Measurements from ENCODE around the gene FMN2. TPM values are rescaled to one million over a fixed set of nuclear protein-coding genes. Genes with fewer than 3 reads are reported as not detected.
A peak's percentile ranks its signal among the peaks of the same experiment; 100 is the strongest.

FMN2 gene
- total RNA-seq, 1 donor: 35.0 TPM

DNA sequence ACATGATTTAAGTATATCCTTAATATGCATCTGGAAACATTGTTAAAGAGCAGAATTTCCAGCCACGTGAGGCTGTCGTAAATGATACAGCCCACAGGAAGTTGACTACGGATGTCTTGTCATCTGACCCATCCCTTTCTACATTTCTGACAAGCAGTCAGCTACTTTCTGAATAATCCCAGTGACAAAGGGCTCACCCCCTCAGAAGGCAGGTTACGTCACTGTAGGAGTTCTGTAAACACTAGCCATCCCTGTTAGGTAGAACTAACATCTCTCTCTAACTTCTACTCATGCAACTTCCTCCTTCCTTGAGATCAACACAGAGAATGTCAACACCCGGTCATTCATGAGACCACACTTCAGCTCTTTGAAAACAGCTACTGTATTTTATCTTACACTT lies 261.1 kb downstream of the FMN2 start:
- TF ChIP-seq, protein P1, sequence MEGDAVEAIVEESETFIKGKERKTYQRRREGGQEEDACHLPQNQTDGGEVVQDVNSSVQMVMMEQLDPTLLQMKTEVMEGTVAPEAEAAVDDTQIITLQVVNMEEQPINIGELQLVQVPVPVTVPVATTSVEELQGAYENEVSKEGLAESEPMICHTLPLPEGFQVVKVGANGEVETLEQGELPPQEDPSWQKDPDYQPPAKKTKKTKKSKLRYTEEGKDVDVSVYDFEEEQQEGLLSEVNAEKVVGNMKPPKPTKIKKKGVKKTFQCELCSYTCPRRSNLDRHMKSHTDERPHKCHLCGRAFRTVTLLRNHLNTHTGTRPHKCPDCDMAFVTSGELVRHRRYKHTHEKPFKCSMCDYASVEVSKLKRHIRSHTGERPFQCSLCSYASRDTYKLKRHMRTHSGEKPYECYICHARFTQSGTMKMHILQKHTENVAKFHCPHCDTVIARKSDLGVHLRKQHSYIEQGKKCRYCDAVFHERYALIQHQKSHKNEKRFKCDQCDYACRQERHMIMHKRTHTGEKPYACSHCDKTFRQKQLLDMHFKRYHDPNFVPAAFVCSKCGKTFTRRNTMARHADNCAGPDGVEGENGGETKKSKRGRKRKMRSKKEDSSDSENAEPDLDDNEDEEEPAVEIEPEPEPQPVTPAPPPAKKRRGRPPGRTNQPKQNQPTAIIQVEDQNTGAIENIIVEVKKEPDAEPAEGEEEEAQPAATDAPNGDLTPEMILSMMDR (IDR thresholded peaks at IDR 0.05; ENCODE audit: insufficient read depth, low read depth, low read length): no peak
- H3K4me3 ChIP-seq (ENCODE audit: low read depth, low read length): no peak overlapping the region
- DNase-seq (ENCODE audit: low read depth): peak; percentile 71

DNA sequence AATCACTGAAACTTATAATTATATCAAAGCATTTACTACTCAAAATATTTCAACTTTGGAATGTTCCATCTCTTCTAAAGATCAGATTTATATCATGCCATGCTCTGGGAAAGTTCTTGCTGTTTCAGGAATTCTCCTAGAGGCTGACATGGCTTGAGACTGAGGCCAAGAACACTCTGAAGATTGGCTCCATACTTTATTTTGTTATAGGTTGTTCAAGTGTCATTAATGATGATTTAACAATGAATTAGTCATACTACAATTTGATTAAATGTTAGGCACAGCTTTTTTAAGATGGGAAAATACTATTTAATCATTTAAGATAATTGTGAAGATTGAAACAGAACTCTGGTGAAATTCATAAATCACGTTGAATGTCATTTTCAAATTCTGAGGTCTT lies 264.9 kb downstream of the FMN2 start:
- H3K4me3 ChIP-seq (ENCODE audit: low read depth, low read length): no peak overlapping the region
- TF ChIP-seq, protein P1 (IDR thresholded peaks at IDR 0.05; ENCODE audit: insufficient read depth, low read depth, low read length): no peak
- DNase-seq (ENCODE audit: low read depth): no peak

DNA sequence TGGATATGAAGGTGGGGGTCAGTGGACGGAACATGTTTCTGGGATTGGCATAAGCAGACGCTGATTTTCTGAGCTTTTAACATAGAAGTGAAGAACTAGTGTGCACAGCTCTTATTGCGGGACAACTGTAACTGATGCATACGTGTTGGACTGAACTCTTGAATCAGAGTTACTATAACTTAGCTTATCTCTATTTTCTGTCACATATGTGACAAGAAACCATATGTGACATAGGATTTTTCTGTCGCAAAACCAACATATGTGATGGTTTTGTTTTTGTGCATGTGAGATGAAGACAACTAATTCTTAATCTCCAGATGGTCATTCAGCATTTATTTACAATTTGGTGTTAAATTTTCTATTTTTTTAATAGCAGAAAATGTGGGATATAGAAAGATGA lies 270.4 kb downstream of the FMN2 start:
- no peak overlapping the region for H3K4me3 ChIP-seq (ENCODE audit: low read depth, low read length)
- TF ChIP-seq, protein P1 (IDR thresholded peaks at IDR 0.05; ENCODE audit: insufficient read depth, low read depth, low read length): no peak

DNA sequence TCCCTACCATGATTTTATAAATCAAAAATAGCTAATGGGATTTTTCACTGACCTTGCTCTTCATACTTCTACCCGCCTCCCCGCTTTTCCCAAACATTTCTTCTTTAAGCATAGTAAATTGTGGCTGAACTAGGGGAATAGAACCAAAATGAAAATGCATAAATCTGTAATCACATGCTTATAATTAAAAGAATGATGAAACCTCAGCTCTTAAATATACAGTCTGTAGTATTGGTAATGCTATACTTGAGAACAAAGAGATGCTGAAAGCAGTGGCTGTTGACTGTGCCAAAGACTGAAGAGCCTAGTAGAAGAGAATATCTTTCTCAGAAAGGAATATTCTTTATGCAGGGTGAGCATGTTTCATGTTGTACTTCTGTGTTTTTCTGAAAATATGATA lies 271.1 kb downstream of the FMN2 start:
- TF ChIP-seq, protein P1 (IDR thresholded peaks at IDR 0.05; ENCODE audit: insufficient read depth, low read depth, low read length): no peak
- no peak overlapping the region for H3K4me3 ChIP-seq (ENCODE audit: low read depth, low read length)
- DNase-seq (ENCODE audit: low read depth): no peak

More for the DNA sequence above, 270.4 kb downstream of the FMN2 start:
- DNase-seq (ENCODE audit: low read depth): no peak

DNA sequence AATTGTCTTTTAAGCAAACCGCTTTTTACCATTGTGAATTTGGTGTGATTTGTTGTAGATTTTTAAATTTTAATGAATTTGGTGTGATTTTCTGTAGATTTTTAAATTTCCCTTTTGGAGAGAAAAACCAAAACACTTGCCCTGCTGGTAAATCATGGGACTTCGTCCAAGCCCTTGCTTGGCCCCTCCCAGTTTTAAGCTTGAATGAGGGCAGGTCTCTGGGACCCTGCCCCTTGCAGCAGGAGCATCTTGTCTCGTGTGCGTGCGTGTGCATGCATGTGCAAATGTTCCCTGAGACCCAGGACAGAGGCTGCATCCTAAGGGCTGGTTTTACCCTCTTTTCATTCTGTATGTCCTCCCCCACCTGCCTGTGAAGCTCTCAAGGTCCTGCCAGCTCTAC lies 271.6 kb downstream of the FMN2 start:
- no peak for DNase-seq (ENCODE audit: low read depth)
- TF ChIP-seq, protein P1 (IDR thresholded peaks at IDR 0.05; ENCODE audit: insufficient read depth, low read depth, low read length): no peak
- H3K4me3 ChIP-seq (ENCODE audit: low read depth, low read length): no peak overlapping the region

DNA sequence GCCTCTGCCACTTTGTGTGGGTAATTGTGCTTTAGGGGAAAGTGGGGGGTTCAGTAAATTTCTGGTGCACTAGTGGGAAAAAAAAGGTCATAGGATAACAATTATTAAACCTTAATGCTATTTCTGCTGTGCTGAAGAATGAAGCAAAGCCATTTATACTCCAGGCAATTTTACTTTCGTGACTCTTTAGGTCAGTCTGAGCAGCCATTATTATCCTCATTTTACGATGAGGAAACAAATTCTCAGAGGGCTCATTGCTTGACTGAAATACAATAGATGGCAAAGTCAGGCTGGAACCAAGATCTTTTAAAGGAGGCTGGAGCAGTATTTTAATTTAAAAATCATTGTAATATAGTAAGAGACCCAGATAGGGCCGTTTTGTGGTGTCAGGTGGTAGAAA lies 272.2 kb downstream of the FMN2 start:
- no peak for DNase-seq (ENCODE audit: low read depth)
- no peak overlapping the region for H3K4me3 ChIP-seq (ENCODE audit: low read depth, low read length)
- TF ChIP-seq, protein P1 (IDR thresholded peaks at IDR 0.05; ENCODE audit: insufficient read depth, low read depth, low read length): no peak

DNA sequence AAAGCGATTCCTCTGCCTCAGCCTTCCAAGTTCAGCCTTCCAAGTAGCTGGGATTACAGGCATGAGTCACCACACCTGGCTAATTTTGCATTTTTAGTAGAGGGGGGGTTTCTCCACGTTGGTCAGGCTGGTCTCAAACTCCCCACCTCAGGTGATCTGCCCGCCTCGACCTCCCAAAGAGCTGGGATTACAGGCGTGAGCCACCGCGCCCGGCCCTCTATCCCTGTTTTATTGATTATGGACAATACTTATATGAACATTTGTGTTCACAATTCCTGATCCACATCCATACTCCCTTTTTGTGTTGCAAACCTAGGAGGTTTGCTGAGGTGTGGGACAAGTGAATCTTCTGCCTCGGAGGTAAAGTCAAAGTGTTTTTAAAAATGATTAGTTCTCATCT lies 275.0 kb downstream of the FMN2 start:
- H3K4me3 ChIP-seq (ENCODE audit: low read depth, low read length): no peak overlapping the region
- TF ChIP-seq, protein P1 (IDR thresholded peaks at IDR 0.05; ENCODE audit: insufficient read depth, low read depth, low read length): no peak
- DNase-seq (ENCODE audit: low read depth): no peak

Data from fibroblast of villous mesenchyme (primary cell).